Measurements from ENCODE around the gene CPD. TPM values are rescaled to one million over a fixed set of nuclear protein-coding genes. Genes with fewer than 3 reads are reported as not detected.
"Not testable (repeated sequence)": the region's sequence is repeated elsewhere in the genome, so short reads cannot be mapped to it uniquely, and the experiment has no call there.

The CPD gene
- total and polyA plus RNA-seq, 2 experiments from 2014 or later, result 28.0 to 121 TPM

DNA sequence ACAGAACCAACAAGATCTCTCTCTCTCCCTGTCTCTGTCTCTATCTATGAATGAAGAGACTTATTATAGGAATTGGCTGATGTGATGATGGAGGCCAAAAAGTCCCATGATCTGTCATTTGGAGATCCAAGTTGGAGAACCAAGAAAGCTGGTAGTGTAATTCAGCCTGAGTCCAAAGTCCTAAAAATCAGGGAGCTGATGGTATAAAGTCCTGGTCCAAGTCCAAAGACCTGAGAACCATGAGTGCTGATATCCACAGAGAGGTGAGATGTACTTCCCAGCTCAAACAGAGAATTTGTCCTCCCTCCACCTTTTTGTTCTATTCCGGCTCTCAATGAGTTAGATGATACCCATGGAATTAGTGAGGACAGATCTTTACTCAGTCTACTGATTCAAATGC is 29.5 kb upstream of the CPD start:
- in situ Hi-C loops (cut with MboI), result no loop called here
- Histone ChIP-seq H3K27me3 (replicated peaks; ENCODE audit: insufficient read depth) (no peaks in the 10 kb centered on the region), H4K20me1 (ENCODE audit: insufficient read depth) (no peaks in the 10 kb centered on the region), H2AFZ (no peak overlapping the region), H3K9me2 (ENCODE audit: insufficient read depth) (no peaks in the 10 kb centered on the region), H3K4me3 (no peak overlapping the region), H3K79me2 (ENCODE audit: insufficient read depth) (no peaks in the 10 kb centered on the region), H3K9ac (no peak overlapping the region), H3K9me3 (ENCODE audit: low read depth) (no peaks in the 10 kb centered on the region), H3K36me3 (ENCODE audit: low read depth) (no peaks in the 10 kb centered on the region), H3F3A (ENCODE audit: insufficient read depth) (0 out of 2 replicates have a peak, but pooled peaks cover 4% of the 10 kb centered on the region), H3K4me2 (ENCODE audit: unreplicated experiment) (no peak overlapping the region), H3K27ac (no peak overlapping the region), H3K4me1 (ENCODE audit: insufficient read depth) (no peaks in the 10 kb centered on the region; the same call in 1 of the 2 replicates)
- WGBS, 2 experiments (ENCODE audit: low coverage in 1 of 2, low lambda C conversion rate in 2 of 2, missing lambda C conversion rate in 2 of 2), result 97 to 100% methylated on average over 1 of the region's 1 CpG
- TF ChIP-seq EZH2phosphoT487 (IDR thresholded peaks at IDR 0.05; ENCODE audit: insufficient read depth, low read depth), result no peak
- TF ChIP-seq EZH2 (IDR thresholded peaks at IDR 0.05; ENCODE audit: insufficient read depth, poor library complexity, severe bottlenecking), result no peak
- no peak for DNase-seq

DNA sequence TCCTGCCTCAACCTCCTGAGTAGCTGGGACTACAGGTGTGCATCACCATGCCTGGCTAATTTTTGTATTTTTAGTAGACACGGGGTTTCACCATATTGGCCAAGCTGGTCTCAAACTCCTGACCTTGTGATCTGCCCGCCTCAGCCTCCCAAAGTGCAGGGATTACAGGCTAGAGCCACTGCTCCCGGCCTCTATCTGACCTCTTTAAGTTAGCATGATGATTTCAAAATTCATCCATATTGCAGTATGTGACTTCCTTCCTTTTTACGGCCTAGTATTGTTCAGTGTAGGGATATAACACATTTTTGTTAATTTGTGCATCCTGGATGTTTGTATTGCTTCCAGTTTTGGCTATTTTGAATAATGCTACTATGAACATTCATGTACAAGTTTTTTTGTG is 27.5 kb upstream of the CPD start:
- H3K36me3 ChIP-seq (ENCODE audit: low read depth); H3K9me2 ChIP-seq (ENCODE audit: insufficient read depth); in situ Hi-C loops (cut with MboI); H2AFZ ChIP-seq; H3K27me3 ChIP-seq (replicated peaks; ENCODE audit: insufficient read depth); H3K9me3 ChIP-seq (ENCODE audit: low read depth); H3K79me2 ChIP-seq (ENCODE audit: insufficient read depth); H3K4me1 ChIP-seq (ENCODE audit: insufficient read depth); H3K4me3 ChIP-seq; DNase-seq; H3K9ac ChIP-seq; H3F3A ChIP-seq (ENCODE audit: insufficient read depth); H3K4me2 ChIP-seq (ENCODE audit: unreplicated experiment); H3K27ac ChIP-seq; H4K20me1 ChIP-seq (ENCODE audit: insufficient read depth): not testable (repeated sequence)
- 95 to 96% methylated on average over 4 of the region's 4 CpGs for WGBS, 2 experiments (ENCODE audit: low coverage in 1 of 2, low lambda C conversion rate in 2 of 2, missing lambda C conversion rate in 2 of 2)

DNA sequence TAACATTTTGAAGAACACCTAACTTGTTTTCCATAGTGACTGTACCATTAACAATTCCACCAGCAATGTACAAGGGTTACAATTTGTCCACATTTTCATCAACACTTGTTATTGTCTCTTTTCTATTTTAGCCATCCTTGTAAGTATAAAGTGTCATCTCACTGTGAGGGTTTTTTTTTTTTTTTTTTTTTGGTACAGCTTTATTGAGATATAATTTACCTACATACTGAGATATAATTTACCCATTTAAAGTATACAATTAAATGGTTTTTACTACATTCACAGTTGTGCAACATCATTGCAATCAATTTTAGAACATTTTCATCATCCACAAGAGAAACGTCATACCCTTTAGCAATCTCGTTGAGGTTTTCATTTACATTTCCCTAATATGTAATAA is 27.0 kb upstream of the CPD start:
- no peaks in the 10 kb centered on the region for H4K20me1 ChIP-seq (ENCODE audit: insufficient read depth)
- no peaks in the 10 kb centered on the region for H3K4me1 ChIP-seq (ENCODE audit: insufficient read depth)
- no peak for DNase-seq
- no peaks in the 10 kb centered on the region for H3K9me2 ChIP-seq (ENCODE audit: insufficient read depth)
- 92 to 100% methylated on average over 2 of the region's 2 CpGs for WGBS, 2 experiments (ENCODE audit: low coverage in 1 of 2, low lambda C conversion rate in 2 of 2, missing lambda C conversion rate in 2 of 2)
- H3F3A ChIP-seq (ENCODE audit: insufficient read depth), result 0 out of 2 replicates have a peak, but pooled peaks cover 4% of the 10 kb centered on the region
- H3K4me3 ChIP-seq, result no peak overlapping the region
- no peak overlapping the region for H3K27ac ChIP-seq
- no peak for TF ChIP-seq EZH2 (IDR thresholded peaks at IDR 0.05; ENCODE audit: insufficient read depth, poor library complexity, severe bottlenecking)
- no peak for TF ChIP-seq EZH2phosphoT487 (IDR thresholded peaks at IDR 0.05; ENCODE audit: insufficient read depth, low read depth)
- no peak overlapping the region for H2AFZ ChIP-seq
- in situ Hi-C loops (cut with MboI), result no loop called here
- no peak overlapping the region for H3K4me2 ChIP-seq (ENCODE audit: unreplicated experiment)
- H3K9ac ChIP-seq, result no peak overlapping the region
- no peaks in the 10 kb centered on the region for H3K27me3 ChIP-seq (replicated peaks; ENCODE audit: insufficient read depth)
- no peaks in the 10 kb centered on the region for H3K9me3 ChIP-seq (ENCODE audit: low read depth)
- H3K79me2 ChIP-seq (ENCODE audit: insufficient read depth), result no peaks in the 10 kb centered on the region
- no peaks in the 10 kb centered on the region for H3K36me3 ChIP-seq (ENCODE audit: low read depth)

DNA sequence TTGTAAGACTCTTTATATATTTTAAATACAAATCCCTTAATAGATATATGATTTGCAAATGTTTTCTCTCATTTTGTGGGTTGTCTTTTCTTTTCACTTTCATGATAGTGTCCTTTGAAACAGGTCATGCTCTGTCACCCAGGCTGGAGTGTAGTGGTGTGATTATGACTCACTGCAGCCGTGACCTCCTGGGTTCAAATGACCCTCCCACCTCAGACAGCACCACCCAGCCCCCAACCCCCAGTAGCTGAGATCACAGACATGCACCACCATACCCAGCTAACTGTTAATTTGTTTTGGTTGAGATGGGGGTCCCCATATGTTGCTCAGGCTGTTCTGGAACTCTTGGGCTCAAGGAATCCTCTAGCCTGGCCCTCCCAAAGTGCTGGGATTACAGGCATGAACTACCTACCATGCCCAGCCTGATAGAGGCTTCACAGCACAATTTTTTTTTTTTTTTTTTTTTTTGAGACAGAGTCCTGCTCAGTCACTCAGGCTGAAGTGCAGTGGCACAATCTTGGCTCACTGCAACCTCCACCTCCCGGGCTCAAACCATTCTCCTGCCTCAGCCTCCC is 26.4 kb upstream of the CPD start:
- H3K36me3 ChIP-seq (ENCODE audit: low read depth), result no peaks in the 10 kb centered on the region
- no peak overlapping the region for H3K4me3 ChIP-seq
- no peaks in the 10 kb centered on the region for H3K4me1 ChIP-seq (ENCODE audit: insufficient read depth)
- no peaks in the 10 kb centered on the region for H3K27me3 ChIP-seq (replicated peaks; ENCODE audit: insufficient read depth)
- H3K27ac ChIP-seq, result no peak overlapping the region
- no peak overlapping the region for H3K9ac ChIP-seq
- in situ Hi-C loops (cut with MboI), result no loop called here
- no peaks in the 10 kb centered on the region for H3K9me2 ChIP-seq (ENCODE audit: insufficient read depth)
- no peak overlapping the region for H3K4me2 ChIP-seq (ENCODE audit: unreplicated experiment)
- DNase-seq, result no peak
- H3K79me2 ChIP-seq (ENCODE audit: insufficient read depth), result no peaks in the 10 kb centered on the region
- H3K9me3 ChIP-seq (ENCODE audit: low read depth), result no peaks in the 10 kb centered on the region
- H2AFZ ChIP-seq, result no peak overlapping the region
- no peaks in the 10 kb centered on the region for H4K20me1 ChIP-seq (ENCODE audit: insufficient read depth)
- TF ChIP-seq EZH2phosphoT487 (IDR thresholded peaks at IDR 0.05; ENCODE audit: insufficient read depth, low read depth) (no peak), EZH2 (IDR thresholded peaks at IDR 0.05; ENCODE audit: insufficient read depth, poor library complexity, severe bottlenecking) (no peak)
- H3F3A ChIP-seq (ENCODE audit: insufficient read depth), result 0 out of 2 replicates have a peak, but pooled peaks cover 4% of the 10 kb centered on the region
- WGBS, 2 experiments (ENCODE audit: low coverage in 1 of 2, low lambda C conversion rate in 2 of 2, missing lambda C conversion rate in 2 of 2), result 72 to 78% methylated on average over 2 of the region's 2 CpGs

DNA sequence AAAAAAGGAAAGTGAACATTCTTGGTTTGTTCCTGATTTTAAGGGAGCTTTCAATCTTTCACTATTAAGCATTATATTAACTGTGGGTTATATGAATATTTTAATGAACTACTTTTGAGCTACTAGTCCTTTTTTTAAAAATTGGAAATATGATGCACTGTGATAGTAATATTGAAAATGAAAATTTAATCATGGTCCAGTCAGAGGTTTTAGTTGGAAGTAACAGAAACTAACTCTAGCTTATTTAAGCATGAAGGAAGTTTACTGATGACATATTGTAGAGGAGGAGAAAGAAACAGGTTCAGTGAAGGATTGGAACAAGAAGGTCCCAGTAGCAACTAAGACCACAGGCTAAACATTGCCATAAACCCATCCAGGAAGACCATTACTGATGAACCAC is 24.0 kb upstream of the CPD start:
- Histone ChIP-seq H3F3A (ENCODE audit: insufficient read depth) (0 out of 2 replicates have a peak, but pooled peaks cover 4% of the 10 kb centered on the region), H3K4me2 (ENCODE audit: unreplicated experiment) (no peak overlapping the region), H2AFZ (no peak overlapping the region), H3K4me3 (no peak overlapping the region), H4K20me1 (ENCODE audit: insufficient read depth) (no peaks in the 10 kb centered on the region), H3K9me3 (ENCODE audit: low read depth) (no peaks in the 10 kb centered on the region), H3K36me3 (ENCODE audit: low read depth) (no peaks in the 10 kb centered on the region), H3K27ac (no peak overlapping the region), H3K27me3 (replicated peaks; ENCODE audit: insufficient read depth) (no peaks in the 10 kb centered on the region), H3K79me2 (ENCODE audit: insufficient read depth) (no peaks in the 10 kb centered on the region), H3K9me2 (ENCODE audit: insufficient read depth) (no peaks in the 10 kb centered on the region), H3K9ac (no peak overlapping the region), H3K4me1 (ENCODE audit: insufficient read depth) (no peaks in the 10 kb centered on the region)
- in situ Hi-C loops (cut with MboI), result no loop called here
- DNase-seq, result no peak
- TF ChIP-seq EZH2 (IDR thresholded peaks at IDR 0.05; ENCODE audit: insufficient read depth, poor library complexity, severe bottlenecking), result no peak
- TF ChIP-seq EZH2phosphoT487 (IDR thresholded peaks at IDR 0.05; ENCODE audit: insufficient read depth, low read depth), result no peak
